ENCODE results near the gene OR9I1. TPM values are rescaled to one million over a fixed set of nuclear protein-coding genes. Genes with fewer than 3 reads are reported as not detected.

The OR9I1 gene
- total and polyA plus RNA-seq, 4 donors = not detected

- TF ChIP-seq FOXA1 (IDR thresholded peaks at IDR 0.05) = no peak
- TF ChIP-seq SP1 (IDR thresholded peaks at IDR 0.05) = no peak
- no peak for TF ChIP-seq RXRA (IDR thresholded peaks at IDR 0.05)
- TF ChIP-seq EGR1 (IDR thresholded peaks at IDR 0.05; ENCODE audit: low read depth in 2 of 2) = no peak
Measured at GRCh38 chr11:58164990-58165389, 39.7 kb upstream of the OR9I1 start (continued).

- Histone ChIP-seq H3K27ac (ENCODE audit: low read depth in 1 of 2, low read length in 2 of 2) (no peak overlapping the region), H3K27me3 (ENCODE audit: control insufficient read depth in 4 of 4, insufficient read depth in 4 of 4, low read length in 3 of 4) (peaks cover 0 to 6% (median 2%) of the 10 kb centered on the region in 4 donors), H3K4me1 (ENCODE audit: control insufficient read depth in 4 of 4, insufficient read depth in 4 of 4, low read length in 3 of 4) (no peaks in the 10 kb centered on the region), H3K4me3 (ENCODE audit: low read depth in 1 of 3, low read length in 3 of 3) (no peak overlapping the region), H3K36me3 (ENCODE audit: control insufficient read depth in 4 of 4, insufficient read depth in 3 of 4, low read depth in 1 of 4, low read length in 3 of 4) (no peaks in the 10 kb centered on the region), H3K9ac (ENCODE audit: low read depth in 1 of 2, low read length in 2 of 2) (no peak overlapping the region), H3K9me3 (ENCODE audit: control insufficient read depth in 4 of 4, low read length in 3 of 4) (peaks cover 0 to 3% (median under 1%) of the 10 kb centered on the region in 4 donors)
- WGBS = 66% methylated on average over 4 of the region's 4 CpGs
- TF ChIP-seq CTCF (IDR thresholded peaks at IDR 0.05; ENCODE audit: low read depth, low read length, missing input control) (no peak), ZBTB33 (IDR thresholded peaks at IDR 0.05) (no peak)
- no peak for DNase-seq (ENCODE audit: low spot score)
Measured at GRCh38 chr11:58164389-58164788, 39.1 kb upstream of the OR9I1 start.

GRCh38 chr11:58152781-58153180 lies 27.5 kb upstream of the OR9I1 start:
- DNase-seq (ENCODE audit: low spot score) = no peak
- H3K4me1 ChIP-seq (ENCODE audit: control insufficient read depth in 4 of 4, insufficient read depth in 4 of 4, low read length in 3 of 4) = no peaks in the 10 kb centered on the region
- H3K9me3 ChIP-seq (ENCODE audit: control insufficient read depth in 4 of 4, low read length in 3 of 4) = no peaks in the 10 kb centered on the region
- 65% methylated on average over 3 of the region's 3 CpGs for WGBS
- H3K36me3 ChIP-seq (ENCODE audit: control insufficient read depth in 4 of 4, insufficient read depth in 3 of 4, low read depth in 1 of 4, low read length in 3 of 4) = no peaks in the 10 kb centered on the region
- no peak overlapping the region for H3K27ac ChIP-seq (ENCODE audit: low read depth in 1 of 2, low read length in 2 of 2)
- no peak overlapping the region for H3K4me3 ChIP-seq (ENCODE audit: low read depth in 1 of 3, low read length in 3 of 3)
- TF ChIP-seq YY1 (IDR thresholded peaks at IDR 0.05) (no peak), EGR1 (IDR thresholded peaks at IDR 0.05; ENCODE audit: low read depth in 2 of 2) (no peak), HNF4G (IDR thresholded peaks at IDR 0.05) (no peak), ATF3 (IDR thresholded peaks at IDR 0.05) (no peak), RAD21 (IDR thresholded peaks at IDR 0.05) (no peak), NR2F2 (IDR thresholded peaks at IDR 0.05) (no peak), JUND (IDR thresholded peaks at IDR 0.05) (no peak), FOXA2 (IDR thresholded peaks at IDR 0.05) (no peak), REST (IDR thresholded peaks at IDR 0.05) (no peak), RXRA (IDR thresholded peaks at IDR 0.05) (no peak), GABPA (IDR thresholded peaks at IDR 0.05 in 1 of 2, conservative IDR thresholded peaks at IDR 0.05 in 1 of 2) (no peak), TAF1 (conservative IDR thresholded peaks at IDR 0.05) (no peak), SP1 (IDR thresholded peaks at IDR 0.05) (no peak), FOXA1 (IDR thresholded peaks at IDR 0.05) (no peak), ZBTB33 (IDR thresholded peaks at IDR 0.05) (no peak), HNF4A (conservative IDR thresholded peaks at IDR 0.05) (no peak)
- TF ChIP-seq, protein P1, sequence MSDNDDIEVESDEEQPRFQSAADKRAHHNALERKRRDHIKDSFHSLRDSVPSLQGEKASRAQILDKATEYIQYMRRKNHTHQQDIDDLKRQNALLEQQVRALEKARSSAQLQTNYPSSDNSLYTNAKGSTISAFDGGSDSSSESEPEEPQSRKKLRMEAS (IDR thresholded peaks at IDR 0.05) = no peak
- H3K9ac ChIP-seq (ENCODE audit: low read depth in 1 of 2, low read length in 2 of 2) = no peak overlapping the region
- H3K27me3 ChIP-seq (ENCODE audit: control insufficient read depth in 4 of 4, insufficient read depth in 4 of 4, low read length in 3 of 4) = peaks cover 0 to 4% (median 0%) of the 10 kb centered on the region in 4 donors

Data from liver (tissue), 9 donors.